NCI-H774 (cell line): ENCODE results near the gene PTGDS.

ENCODE experiments used
- DNase-seq: peaks from one replicate; lab custom pipeline; 2025; lab: John Stamatoyannopoulos, UW

Gene PTGDS

DNA sequence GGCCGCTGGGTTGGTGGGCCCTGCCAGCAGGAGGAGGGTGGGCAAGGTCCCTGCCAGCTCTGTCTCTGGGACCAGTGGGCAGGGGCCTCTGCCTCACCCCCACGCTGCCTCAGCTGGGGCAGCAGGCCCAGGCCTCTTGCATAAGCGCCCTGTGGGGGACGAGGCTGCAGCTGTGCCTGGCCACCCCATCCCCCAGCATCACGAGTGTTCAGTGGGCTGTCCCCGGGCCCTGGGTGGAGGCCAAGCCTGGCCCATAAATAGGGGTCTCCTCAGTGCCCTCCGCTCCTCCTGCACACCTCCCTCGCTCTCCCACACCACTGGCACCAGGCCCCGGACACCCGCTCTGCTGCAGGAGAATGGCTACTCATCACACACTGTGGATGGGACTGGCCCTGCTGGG lies at the start of gene PTGDS:
TSS of gene PTGDS (plus strand) at position 282 of the 400 bp plus-strand sequence. CDS start at position 357, 75 bp downstream.
- DNase-seq = no peak

DNA sequence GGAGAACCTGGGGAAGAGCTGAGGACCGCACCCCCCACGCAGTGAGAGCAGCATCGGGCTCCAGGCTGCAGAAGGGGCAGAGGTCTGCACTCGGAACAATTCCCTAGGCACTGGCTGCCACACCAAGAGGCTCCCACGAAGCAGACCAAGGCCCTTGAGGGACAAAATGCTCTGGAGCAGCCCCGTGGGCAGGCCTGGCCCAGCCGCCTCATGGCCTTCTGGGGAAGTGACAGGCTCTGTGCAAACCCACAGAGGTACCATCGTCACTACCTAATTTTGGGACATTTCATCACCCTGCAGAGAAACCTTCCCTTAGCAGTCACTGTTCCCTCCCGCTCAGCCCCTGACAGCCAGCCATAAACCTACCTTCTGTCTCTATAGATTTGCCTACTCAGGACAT lies 48.7 kb upstream of the PTGDS start:
- no peak for DNase-seq

DNA sequence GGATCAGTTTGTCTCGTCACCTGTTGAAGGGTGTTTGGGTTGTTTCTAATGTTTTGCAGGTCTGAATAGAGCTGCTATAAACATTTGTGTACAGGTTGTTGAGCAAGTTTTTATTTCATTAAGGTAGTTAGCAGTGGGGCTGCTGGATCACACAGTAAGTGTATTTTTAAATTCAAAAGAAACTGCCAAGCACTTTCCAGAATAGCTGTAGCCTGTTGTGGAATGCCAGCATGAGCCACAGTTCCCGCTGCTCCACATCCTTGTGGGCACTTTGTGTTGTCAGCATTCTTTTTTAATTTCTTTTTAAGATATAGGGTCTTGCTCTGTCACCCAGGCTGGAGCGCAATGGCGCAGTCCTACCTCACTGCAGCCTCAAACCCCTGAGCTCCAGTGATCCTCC lies 47.3 kb upstream of the PTGDS start:
- no peak for DNase-seq

DNA sequence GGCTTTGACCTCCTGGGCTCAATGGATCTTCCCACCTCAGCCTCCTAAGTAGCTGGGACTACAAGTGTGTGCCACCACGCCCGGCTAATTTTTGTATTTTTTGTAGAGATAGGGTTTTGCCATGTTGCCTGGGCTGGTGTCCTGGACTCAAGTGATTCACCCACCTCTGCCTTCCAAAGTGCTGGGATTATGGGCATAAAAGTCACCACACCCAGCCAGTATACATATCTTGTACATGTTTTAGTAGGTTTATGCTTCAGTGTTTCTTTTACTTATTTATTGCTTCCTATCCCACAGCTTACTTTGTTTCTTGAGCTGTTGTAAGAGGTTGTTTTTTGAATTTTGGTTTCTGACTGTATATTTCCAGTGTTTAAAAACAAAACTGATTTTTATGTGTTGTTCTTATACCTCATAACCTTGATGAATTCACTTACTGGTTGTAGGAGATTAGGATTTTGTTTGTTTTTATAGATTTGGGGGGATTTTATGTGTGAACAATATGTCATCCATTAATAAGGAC lies 45.6 kb upstream of the PTGDS start:
- DNase-seq = no peak

- no peak for DNase-seq
Observed at GRCh38 chr9:136934277-136934676, 43.0 kb upstream of the PTGDS start.

DNA sequence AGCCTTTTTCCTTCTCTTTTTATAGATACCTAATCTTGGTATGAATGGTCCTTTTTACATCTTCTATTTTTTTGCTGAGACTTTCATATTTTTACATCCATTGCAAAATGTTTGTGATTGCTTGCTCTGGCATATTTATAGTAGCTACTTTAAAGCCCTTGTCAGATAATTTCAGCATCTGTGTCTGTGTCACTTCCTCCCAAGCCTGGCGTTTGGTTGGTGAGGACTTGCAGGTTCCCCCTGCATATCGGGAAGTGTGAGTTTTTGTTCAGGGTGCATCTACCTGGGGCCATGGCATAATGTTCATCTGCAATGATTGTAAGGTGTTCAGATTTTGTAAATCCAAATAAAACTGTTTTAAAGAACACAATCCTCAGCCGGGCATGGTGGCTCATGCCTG lies 41.7 kb upstream of the PTGDS start:
- no peak for DNase-seq

GRCh38 chr9:136936645-136937170 lies 40.6 kb upstream of the PTGDS start:
- DNase-seq = no peak

DNA sequence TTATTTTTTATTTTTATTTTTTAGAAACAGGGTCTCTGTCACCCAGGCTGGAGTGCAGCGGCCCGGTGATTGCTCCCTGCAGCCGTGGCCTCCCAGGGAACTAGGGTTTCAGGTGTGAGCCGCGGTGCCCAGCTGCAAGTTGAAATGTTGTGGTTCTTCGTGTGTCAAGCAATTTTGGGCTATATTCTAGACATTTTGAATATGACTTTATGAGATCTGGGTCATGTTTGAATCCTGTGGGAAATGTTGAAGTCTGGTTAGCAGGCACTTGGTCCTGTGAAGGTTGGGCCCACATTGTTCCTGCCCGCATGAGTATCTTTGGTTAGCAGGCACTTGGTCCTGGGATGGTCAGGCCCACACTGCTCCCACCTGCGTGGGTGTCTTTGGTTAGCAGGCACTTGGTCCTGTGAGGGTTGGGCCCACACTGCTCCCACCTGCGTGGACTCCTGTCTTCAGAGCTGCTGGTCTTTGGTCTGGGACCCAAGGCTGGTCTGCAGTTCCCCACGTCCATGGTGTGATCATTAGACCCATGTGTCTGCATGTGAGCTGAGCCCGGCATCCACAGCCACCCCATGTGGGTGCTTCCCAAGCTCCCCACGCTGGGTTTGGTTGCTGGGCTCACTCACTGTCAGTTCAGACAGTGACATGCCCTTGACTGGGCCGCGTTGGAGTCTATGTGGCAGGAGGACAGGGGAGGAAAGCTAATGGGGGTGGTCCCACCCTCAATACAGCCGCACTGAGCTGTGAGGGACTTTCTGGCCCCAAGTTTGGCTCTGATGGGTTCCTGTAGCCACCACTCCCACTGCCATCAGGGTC lies 39.9 kb upstream of the PTGDS start:
- DNase-seq = no peak

DNA sequence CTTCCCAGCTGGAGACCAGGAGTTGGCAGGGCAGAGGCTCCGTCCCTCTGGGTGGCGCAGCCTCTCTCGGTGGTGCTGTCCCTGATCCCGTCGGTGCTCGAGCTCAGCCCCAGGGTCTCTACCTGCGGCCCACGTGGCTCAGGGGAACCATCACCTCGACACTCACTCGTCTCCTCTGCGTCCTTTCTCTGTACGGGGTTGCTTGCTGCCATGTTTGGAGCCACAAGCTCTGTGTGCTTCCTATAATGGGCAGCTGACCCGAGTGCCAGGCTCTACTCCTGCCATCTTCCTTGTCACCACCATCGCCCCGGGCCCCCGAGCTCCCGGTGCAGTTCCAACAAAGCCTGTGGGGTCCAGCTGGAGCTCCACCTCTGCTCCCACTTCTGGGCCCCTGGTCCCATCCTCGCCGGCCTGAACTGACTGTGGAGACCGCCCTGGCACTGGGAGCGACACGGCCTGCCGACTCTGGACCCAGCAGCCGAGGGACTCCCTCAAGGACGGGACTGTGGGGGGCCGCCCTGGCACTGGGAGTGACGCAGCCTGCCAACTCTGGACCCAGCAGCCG lies 37.8 kb upstream of the PTGDS start:
- DNase-seq = no peak

DNA sequence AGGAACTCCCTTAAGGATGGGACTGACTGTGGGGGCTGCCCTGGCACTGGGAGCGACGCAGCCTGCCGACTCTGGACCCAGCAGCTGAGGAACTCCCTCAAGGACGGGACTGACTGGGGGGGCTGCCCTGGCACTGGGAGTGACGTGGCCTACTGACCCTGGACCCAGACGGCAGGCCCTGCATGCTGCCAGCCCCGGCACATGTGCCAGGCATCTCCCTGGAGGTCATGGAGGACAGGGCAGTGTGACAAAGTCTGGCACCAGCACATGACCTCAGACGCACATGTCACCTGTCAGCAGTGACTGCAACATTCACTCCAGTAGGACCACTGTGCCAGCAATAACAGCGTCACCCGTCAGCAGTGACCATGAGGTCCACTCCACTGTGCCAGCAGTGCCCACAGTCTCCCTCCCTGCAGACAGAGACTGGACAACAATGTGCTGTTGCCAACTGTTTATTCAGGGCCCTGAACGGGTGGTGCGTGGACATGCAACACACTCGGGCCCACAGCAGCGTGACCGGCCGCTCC lies 37.2 kb upstream of the PTGDS start:
- no peak for DNase-seq

DNA sequence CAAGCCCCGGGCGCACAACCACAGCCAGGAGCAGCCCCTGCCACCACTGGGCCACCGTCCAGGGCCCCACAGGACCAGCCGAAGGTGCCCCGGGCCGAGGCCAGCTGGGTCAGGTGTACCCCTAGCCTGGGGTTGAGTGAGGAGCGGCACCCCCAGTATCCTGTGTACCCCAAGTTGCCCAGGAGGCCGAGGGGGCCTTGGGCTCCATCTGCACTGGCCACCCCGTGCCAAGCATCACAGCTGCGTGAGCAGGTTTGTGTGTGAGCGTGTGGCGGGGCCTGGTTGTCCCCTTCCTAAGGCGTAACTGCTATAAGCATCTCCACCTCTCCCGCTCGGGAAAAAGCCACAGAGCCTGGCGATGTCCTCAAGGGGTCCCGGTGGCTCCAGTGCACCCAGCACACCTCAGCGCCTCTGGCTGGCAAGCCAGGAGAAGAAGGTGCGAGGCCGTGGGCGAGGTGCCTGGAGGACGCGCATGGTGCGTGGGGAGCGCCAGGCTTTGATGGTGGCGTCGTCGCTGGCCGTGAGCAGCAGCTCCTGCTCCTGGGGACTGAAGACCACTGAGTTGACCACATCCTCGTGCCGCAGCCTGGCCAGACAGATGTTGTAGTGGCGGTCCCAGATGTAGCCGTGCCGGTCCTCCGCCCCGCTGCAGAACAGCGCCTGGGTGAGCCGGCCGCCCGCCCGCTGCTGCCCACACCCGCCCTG lies 36.6 kb upstream of the PTGDS start:
- no peak for DNase-seq

- no peak for DNase-seq
Observed at GRCh38 chr9:136941231-136942111, 35.8 kb upstream of the PTGDS start.

DNA sequence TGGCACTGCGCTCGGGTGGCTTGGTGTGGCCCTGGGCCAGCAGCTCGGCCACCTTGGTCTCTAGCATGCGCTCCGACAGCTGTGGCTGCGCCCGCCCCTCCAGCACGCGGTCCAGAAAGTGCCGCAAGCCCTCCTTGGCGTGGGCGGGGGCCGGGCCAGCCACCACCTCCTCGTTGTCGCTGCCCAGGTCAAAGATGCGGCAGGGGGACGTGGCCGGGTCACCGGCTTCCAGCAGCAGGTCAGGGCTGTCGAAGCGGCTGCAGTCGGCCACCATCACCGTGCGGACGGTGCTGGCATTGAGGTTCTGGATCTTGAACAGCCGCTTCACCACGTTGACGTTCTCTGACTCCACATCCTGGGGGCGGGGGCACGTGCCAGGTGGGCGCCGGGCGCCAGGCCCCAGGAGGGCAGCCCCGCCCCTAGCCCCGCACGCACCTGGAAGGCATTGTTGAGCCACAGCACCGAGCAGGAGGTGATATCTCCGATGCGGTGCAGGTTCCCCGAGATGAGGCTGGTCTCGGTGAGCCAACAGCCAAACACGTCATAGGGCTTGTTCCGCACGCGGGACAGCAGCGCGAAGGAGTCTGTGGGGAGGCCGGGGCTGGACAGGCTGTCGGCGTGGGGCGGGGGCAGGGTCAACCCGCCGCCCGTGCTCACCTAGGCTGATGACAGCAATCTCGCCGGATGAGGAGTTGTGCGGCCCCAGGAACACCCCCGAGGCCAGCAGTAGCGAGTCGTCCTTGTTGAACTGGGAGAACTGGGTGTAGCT lies 35.0 kb upstream of the PTGDS start:
- DNase-seq = no peak

DNA sequence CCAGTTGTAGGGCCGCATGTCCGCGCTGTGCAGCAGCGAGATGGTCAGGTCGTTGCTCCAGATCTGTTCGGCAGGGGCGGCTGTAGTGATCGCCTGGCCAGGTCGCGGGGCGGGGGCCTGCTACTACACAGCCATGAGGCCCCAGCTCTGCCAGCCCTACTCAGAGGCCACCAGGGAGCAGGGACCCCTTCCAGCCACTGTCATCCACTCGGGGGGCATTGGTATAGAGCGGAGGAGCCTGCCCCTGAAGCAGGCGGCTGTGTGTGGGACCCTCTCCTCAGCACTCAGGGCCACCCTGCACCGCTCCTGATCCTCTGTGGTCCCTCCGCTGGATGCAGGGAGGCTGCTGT lies 34.4 kb upstream of the PTGDS start:
- no peak for DNase-seq

DNA sequence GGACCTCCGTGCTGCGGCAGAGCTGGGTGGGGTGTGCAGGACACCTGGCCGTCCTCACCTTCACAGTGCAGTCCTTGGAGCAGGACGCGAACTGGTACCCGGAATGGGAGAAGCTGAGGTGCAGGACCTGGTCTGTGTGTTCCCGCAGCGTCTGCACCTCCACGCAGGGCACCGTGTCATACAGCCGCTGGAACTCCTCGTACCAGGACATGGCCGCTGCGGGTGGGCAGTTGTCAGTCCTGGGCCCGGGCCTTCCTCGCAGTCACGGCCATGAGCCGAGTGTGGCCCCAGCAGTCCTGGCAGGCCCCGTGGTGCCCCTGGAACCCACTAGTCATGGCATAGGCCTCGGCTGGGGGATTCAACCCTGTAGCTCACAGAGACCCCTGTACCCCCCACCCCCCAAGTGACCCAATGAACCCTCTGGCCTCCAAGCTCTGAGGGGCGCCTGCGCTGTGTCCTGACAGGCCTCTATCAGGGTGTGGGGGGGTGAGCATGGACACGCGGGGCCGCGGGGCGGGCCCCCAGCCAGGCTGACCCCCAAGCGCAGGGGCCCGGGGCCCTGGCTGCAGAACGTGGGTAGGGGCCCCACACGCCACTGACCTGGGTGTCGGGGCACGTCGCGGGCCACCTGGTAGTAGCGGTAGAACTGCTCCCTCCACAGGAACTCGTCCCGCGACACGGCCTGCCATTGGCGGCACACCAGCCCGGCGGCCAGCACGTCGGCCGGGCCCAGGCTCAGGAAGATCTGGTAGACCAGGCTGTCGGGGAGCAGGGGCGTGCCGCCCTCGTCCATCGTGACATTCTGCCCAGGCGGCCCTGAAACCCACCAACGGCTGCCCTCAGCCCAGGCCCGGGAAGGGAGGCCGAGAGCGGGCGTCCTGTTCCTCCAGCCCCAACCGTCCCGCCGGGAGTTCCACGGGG lies 33.8 kb upstream of the PTGDS start:
- DNase-seq = no peak

DNA sequence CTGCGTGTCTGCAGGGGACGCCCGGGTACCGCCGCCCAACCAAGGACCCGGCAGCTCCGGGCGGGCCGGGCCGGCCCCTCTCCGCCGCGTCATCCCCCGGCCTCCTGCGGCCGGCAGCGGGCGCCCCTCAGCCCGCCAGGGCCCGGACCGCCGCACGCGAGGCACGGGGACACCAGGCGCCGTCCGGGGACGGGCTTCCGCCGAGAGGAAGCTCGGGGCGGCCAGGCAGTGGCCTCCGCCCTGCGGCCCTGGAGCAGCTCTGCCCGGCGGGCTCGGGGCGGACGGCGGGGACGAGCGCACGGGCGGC lies 33.1 kb upstream of the PTGDS start:
- DNase-seq = no peak

- peak; percentile 97 for DNase-seq
Observed at GRCh38 chr9:136944519-136945332, 32.6 kb upstream of the PTGDS start, which contains the start of the genes C8G and FBXW5. TSS of gene C8G (plus strand) at chr9:136945243. CDS start at chr9:136945321, 78 bp downstream. TSS of gene FBXW5 (minus strand) at chr9:136944738. CDS start at chr9:136944083, 655 bp downstream.

- no peak for DNase-seq
Observed at GRCh38 chr9:136945333-136946227, 31.7 kb upstream of the PTGDS start.
